Measurements from ENCODE around the gene FHIT. TPM values are rescaled to one million over a fixed set of nuclear protein-coding genes. Genes with fewer than 3 reads are reported as not detected.
"Not testable (repeated sequence)": the region's sequence is repeated elsewhere in the genome, so short reads cannot be mapped to it uniquely, and the experiment has no call there.

FHIT gene
- polyA plus RNA-seq, 12 donors: 3.8 to 10.9 (median 5.4) TPM; not detected in 2

DNA sequence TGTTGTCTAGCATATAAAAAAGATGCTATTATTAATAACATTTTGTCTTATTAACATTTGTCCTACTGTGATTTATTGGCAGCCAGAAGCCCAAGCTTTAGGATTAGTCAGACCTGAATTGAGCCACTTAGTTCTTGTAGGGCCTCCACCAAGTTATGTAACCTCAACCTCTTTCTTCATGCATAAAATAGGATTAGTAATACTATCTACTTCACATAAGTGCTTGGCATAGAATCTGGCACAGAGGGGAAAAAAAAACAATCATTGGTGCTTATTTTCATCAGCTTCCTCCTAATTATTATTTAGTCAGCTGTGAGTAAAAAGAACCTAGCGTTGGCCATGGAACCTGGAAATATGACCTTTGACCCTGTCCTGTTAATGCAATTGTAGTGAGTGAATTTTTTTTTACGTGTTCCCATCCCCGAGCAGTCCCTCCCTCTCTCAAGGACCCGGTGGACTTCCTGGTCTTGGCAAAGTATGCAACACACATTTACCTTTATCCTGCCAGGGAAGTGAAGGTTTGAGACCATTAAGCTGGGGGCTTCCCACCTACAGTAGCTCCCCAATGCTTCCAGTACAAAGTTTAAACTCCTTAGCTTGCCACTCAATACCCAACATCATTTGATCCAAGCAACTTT lies 136.8 kb downstream of the FHIT start:
- DNase-seq: no peak

DNA sequence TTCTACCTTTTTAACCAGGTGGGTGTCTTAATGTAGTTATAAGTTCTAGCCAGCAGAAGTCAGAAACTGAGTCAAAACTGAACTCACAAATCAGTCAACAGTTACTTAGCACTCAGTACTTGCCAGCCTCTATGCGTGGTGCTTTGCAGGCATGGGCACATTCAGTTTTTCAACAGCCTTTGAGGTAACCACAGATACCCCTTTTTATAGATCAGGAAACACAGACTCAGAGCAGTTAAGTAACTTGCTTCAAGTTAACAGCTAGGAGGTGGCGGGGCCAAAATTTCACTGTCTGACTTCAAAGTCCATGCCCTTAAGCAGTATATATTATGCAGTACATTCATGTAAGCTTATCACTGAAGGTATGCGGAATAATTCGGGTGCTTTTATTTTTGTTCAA lies 139.4 kb downstream of the FHIT start:
- DNase-seq: no peak

DNA sequence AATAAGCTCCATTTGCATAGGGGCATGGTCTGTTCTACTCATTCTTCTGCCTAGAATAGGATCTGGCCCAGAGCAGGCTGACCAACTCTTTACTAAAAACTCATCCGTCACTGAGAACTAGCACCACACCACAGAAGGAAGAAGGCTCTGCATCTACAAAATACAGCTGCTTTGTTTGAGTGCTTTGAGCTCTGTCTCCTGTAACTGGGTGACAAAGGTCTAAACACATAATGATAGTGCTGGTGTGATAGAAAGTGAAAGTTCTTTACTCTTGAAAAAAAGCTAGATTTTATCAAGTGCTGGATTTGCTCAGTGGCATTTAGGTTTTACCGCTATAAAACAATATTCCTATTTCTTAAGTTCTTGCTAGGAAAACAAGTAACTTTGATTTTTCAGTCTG lies 140.7 kb downstream of the FHIT start:
- no peak for DNase-seq

DNA sequence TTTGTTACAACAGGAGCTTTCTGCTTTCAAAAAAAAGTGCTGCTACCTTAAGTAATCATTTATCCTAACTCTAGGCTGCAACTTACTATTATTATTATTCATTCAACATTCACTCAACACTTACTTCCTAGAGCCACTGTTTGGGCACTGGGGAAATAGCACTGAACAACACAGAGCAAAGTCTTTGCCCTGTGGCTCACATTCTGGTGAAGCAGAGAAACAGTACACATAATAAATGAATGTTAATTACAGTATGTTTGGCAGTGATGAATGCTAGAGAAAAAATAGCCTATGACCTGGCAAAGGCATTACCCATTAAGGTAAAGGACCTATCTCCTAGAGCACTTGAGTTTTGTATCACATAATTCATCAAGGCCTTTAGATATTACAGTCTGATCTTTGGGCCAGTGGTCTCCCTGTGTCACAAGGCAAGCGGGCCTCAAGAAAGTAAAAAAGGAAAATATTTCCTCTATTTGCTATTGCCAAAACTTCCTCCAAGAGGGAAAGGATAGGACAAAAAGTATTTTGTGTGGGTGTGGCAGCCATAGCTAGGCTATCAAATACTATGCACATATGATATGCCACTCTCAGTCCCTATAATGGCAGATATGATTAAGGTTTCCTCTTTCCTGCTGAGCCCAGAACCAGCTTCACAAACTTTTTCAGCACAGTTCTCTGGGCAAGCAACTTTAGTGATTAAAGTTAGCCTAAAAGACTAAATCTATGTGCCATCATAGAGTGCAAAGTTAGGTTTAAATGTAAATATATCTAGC lies 142.8 kb downstream of the FHIT start:
- DNase-seq: no peak

DNA sequence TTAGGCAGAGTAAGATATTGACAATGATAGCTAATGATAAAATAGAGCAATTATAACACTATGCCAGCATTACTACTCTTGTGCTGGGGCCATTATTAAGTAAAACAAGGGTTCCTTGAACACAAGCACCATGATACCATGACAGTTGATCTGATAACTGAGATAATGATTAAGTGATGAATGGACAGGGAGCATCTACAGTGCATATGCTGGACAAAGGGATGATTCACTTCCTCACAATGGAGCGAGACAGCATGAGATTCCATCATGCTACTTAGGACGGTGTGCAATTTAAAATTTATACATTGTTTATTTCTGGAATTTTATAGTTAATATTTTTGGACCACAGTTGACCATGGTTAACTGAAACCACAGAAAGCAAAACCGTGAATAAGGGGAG lies 156.6 kb downstream of the FHIT start:
- DNase-seq: no peak

DNA sequence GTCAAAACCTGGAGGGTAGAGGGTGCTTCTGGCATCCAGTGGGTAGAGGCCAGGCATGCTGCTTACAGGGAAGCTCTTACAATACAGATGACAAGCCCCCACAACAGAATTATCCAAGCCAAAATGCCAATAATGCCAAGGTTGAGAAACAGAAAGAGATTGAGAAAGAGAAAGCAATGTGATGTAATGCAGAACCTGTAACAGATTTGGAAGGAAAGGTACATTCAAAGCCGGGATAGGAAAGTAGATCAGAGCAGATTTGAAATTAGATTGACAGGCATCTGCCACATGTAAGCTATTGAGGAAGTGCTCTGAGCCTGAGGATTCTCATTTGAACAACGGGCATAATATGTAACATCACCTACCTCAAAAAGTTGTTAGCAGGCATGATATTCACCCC lies 157.9 kb downstream of the FHIT start:
- DNase-seq: no peak

DNA sequence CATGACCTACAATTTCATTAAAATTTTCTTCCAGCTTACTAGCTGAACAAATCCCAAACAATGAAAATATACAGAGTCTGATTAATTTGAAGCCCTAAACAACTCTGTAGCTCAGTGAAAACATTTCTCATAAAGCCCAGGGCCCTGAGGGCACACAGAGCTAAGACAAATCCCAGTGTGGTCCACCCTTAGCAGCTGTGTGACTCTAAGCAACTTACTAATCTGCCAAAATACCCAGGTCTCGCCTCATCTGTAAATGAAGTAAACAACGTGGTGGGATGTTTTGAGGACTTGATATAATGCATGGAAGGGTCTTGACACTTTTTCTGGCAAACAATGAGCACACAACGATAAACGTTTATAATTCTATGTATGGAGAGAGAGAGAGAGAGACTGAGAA lies 158.4 kb downstream of the FHIT start:
- DNase-seq: no peak

DNA sequence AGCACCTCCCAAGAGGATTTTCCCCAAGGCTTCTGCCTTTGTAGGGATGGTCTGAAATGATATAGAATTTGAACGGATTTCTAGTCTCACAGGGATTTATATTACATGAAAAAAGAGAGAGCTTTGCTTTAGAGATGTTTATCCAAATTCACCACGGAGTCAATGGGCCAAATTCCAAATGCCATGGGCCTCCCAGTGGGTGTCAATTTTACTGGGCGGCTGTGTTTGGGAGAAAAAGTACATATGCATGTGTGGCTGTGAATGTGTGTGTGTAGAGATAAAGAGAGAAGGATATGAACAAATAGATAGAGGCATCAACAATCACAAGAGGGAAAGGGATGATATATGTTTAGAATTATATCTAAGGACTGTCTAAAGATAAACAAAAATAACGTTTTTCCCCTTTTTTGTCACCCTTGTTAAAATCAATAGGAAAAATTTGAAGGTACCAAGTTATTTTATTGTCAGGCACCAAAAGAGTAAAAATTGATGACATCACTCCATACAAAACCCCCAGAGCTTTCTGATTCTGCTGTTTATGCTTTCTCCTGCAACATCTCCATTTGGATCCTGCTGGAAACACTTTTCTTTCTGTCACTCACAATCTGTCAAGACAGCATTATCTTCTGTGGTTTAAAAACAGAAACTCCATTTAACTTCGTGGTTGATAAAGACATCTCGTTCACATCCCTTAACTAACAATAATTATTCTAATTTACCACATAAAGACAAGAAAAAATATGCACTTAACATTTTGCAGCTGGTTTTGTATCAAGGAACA lies 160.7 kb downstream of the FHIT start:
- DNase-seq: no peak

DNA sequence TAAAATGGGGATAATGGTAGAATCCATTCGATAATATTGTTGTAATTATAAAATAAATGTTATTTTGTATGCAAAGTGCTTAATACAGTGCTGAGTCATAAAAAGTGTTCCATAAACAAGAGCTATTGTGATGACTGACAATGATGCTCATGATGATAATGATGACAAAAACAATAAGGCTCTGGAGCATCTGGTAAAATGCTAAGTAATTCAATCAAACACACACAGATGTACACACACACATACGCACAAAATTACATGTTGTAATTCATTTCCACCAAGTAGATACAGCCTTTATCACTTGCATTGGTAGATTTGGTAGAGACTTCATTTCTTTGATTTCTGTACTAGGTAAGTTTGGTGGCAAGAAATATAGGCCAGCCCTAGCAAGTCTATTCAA lies 163.8 kb downstream of the FHIT start:
- DNase-seq: no peak

DNA sequence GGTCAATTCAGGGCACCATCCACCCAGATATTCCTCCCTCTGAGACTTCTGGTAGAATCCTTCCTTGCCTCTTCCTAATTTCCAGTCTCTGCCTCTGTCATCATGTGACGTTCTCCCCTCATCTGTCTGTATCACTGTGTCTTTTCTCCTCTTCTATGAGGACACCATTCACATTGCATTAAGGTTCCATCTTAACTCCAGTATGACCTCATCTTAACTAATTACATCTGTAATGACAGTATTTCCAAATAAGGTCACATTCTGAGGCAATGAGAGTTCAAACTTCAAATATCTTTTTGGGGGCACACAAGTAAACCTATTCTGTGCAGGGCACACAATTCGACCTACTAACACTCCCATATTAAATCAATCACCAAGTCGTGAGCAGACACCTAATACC lies 169.7 kb downstream of the FHIT start:
- DNase-seq: no peak

DNA sequence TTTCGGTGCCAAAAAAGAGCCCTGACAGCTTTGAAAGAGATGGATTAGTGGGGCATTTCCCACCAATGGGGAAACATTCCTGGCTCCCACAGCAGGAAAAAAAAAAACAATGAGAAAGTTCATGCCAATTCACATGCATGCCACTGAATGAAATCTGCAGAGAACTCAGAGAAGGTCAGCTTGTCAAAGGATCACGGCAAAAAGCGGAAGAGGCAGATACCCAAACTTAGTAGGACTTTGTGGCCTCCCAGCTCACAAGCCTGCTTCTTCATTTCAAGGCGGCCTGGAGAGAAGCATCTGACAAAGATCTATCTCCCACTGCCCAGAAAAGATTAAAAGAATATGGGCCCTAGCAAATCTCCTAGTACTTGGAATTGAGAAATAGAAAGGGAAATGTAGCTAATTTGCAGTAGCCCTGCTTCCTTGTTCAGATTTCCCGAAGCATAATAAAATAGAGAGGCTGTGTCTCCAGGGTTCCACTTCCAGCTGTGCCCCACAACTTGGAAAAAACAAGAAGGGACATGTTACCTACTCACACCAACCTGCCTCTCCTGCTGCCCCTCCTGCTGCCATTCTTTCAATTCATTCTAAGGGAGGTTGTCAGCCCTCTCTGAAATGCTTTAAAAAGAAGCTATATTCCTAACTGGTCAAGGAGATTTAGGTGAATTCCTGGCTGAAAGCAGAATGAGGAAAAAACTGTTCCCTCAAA lies 170.4 kb downstream of the FHIT start:
- no peak for DNase-seq

DNA sequence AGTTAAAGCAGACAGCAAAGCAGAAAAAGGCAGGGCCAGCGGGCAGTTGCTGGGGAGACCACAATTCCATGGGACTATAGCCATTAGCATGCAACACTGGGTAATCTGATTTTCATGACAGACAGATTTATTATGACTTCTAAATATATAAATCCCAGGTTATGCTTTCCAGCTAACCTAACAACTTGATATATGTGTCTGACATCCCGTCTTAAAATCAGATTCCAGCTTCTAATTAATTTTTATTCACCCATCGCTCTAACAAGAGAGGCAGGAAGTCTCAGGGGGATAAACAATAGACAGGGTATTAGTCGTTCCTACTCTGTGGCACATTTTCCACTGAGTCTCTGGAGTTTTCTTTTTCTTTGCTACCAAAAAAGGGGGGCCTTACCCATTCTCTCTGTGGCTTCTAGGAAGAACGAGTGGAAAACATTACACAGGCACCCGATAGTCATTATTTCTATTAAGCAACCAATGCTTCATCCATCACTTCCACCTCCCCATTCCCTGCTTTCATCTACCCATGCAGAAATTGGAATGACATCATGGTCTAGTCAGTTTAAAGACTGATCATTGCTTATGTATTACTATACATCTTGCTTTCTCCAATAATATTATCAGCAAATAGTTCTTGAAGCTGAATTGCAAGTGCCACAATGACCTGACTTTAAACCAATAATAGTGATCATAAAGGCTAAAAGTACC lies 173.1 kb downstream of the FHIT start:
- no peak for DNase-seq

DNA sequence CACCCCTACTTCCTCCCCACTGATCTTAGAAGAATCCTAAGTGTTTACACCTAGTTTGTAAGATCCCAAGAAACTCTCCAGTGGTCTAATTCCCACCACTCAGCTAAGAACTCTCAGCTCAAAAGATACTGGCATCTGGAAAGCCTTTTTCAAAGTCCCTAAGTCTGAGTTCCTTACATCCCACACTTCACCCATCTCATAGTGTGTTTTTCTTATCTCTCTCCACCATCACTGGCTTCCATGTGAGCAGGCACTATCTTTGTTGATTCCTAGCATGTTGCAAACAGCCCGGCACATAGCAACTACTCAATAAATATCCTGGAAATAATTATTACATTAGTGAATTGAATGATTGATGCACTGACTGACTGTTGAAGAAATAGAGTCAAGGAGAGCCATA lies 173.7 kb downstream of the FHIT start:
- DNase-seq: no peak

DNA sequence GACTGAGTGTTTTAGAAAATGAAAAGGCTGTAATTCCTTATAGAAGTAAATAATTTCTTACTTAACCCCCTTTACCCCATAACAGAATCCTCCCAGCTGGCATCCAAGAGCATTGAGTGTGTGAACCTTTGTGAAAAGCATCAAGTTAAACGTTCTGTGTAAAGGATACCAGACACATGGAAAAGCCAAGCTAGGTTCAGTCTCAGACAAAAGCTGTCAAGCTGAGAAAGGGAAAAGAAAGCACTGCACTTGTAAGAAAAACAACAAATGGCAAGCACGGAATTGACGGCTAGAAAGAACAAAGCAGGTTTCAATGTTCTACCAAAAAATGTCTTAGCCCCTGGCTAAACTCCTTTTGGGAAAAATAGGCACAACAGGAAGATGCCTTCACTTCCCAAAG lies 176.5 kb downstream of the FHIT start:
- DNase-seq: no peak

DNA sequence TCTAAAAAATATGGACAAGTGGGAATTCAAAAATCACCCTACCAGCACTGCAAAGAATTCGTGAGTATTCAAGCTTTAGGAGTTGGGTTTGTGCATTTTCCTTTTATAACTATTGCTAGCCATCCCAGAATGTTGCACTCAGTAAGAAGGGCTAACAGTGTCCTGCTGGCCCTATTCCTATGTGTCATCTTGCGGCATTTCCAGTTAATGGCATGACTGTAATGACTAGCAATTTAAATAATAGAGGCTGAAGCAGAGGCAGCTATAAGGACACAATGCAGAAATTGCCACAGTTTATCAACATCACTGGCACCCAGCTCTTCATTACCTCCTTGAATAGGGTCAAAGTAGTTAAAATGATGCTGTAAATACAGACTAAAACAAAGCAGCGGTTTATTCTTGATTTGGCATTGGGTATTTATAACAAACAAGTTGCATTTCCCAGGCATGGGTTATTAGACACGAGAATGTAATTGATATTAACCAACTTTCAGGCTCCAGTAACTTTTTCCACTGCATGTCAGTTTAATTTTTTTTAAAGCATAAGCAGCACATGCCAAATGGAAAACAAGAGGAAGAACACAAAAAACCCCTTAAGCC lies 177.6 kb downstream of the FHIT start:
- no peak for DNase-seq

DNA sequence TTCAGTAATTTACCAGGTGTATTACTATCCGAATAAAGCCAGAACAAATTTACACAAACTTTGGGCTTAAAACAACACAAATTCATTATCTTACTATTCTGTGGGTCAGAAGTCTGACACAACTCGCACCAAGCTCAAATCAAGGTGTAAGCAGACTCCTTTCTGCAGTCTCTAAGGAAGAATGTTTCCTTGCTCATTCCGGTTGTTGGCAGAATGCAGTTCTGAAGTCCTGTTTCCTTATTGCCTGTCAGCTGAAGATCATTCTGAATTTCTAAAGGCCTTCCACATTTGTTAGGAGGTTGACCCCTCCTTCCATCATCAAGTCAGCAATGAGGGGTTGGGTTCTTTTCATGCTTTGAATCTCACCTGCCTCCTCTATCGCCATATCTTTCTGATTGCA lies 183.2 kb downstream of the FHIT start:
- no peak for DNase-seq

DNA sequence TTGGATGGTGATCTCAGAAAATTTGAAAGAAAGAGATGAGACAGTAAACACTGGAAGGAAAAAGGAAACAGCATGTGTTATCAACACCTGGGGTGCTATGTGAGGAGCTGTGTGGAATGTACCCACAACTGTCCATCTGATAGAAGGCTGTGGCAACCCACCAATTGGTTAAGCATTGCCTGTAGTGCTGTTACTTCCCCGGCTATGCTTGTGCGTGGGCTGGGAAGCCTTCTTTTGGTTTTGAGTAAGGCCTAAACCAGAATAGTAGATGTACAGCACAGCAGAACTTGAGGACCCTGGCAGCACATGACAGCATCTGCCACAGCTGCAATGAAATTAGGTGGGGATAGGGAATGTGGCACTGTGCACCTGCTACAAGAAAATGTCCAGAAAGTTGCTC lies 184.5 kb downstream of the FHIT start:
- DNase-seq: no peak

DNA sequence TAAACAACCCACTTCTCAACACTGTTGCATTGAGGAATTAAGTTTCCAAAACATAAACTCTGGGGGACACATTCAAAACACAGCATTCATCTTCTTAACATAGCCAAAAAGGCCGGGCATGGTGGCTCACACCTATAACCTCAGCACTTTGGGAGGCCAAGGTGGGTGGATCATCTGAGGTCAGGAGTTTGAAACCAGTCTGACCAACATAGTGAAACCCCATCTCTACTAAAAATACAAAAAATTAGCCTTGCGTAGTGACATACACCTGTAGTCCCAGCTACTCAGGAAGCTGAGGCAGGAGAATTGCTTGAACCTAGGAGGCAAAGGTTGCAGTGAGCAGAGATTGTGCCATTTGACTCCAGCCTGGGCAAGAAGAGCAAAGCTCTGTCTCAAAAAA lies 185.0 kb downstream of the FHIT start:
- DNase-seq: not testable (repeated sequence)

DNA sequence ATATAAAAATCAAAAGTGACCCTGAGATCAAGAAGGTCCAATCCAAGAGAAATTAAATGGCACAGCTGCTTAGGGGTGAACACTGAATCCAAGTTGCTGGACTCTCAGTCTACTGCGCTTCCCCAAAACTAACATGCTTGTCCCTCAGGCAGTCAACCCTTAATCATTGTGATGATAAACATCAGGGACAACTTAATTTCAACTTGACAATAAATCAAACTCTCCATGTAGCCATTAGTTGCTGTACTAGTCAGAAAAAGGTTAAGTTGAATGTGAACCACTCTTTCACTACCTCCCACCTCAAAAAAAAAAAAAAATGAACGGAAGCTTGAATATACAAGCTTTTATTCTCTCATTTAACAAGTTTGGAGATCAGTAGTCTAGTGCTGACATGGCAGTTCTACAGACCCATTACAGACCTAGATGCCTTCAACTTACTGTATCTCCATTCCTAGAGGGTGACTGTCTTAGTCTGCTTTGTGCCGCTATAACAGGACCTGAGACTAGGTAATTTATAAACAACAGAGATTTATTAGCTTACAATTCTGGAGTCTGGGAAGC lies 185.7 kb downstream of the FHIT start:
- DNase-seq: no peak

DNA sequence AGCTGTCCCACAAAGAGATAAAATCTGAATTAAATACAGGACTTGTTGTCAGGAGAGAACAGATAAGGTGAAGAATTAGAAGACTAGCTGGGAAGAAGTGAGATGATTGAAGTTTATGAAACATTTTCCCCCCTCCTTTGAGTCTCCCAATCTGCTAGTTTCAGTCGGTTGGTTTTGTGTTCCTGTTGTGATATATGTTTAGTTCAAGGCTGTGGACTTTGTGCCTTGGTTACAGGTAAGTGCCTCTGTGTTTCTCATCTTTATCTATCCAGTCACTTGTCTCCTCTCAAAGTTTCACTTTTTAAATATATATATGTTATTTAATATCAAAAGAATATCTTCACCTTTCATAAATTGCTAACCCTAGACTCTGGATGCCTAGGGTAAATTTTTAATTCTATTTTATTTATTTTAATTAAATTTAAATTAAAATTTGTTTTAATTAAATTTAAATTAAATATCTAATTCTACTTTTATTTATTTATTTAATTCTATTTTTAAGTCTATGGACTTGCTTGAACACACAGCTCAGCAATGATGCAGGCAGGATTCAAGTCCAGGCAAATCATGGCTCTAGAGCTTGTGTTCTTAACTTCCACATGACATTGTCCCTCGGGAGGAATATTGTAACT lies 190.0 kb downstream of the FHIT start:
- no peak for DNase-seq

All from muscle of arm (tissue), 12 donors.